Esophagus squamous epithelium (tissue), 4 donors: ENCODE measurements around the gene POLR3K.
"Not testable (repeated sequence)": the region's sequence is repeated elsewhere in the genome, so short reads cannot be mapped to it uniquely, and the experiment has no call there.

Source experiments
- CTCF ChIP-seq, 6 experiments: fragments of 450-650 bp in 4 of 6; fragments of 200-600 bp in 2 of 6; sonication (generic) in 2 of 6; IDR thresholded peaks; one replicate each; pipeline ENCODE4 v1.5.1; 2016 to 2019; ENCODE audit warnings: antibody characterized with exemption in 6 of 6, mild to moderate bottlenecking in 4 of 6, moderate library complexity in 4 of 6
- POLR2A ChIP-seq, 4 donors: fragments of 450-650 bp; IDR thresholded peaks; one replicate each; pipeline ENCODE4 v1.6.1; 2017; ENCODE audit warnings: antibody characterized with exemption in 4 of 4, mild to moderate bottlenecking in 4 of 4, moderate library complexity in 3 of 4

DNA sequence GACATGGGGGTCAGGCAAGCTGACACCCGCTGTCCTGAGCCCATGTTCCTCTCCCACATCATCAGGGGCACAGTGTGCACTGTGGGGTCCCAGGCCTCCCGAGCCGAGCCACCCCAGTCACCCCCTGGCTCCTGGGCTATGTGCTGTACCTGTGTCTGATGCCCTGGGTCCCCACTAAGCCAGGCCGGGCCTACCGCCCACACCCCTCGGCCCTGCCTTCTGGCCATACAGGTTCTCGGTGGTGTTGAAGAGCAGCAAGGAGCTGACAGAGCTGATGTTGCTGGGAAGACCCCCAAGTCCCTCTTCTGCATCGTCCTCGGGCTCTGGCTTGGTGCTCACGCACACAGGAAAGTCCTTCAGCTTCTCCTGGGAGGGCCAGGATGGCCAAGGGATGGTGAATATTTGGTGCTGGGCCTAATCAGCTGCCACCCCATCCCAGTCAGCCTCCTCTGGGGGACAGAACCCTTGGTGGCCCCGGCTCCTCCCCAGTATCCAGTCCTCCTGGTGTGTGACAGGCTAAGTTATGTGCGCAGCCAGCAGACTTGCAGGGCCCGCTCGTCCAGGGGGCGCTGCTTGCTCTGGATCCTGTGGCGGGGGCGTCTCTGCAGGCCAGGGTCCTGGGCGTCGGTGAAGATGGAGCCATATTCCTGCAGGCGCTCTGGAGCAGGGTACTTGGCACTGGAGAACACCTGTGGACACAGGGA lies 36.2 kb downstream of the POLR3K start:
- not testable (repeated sequence) for TF ChIP-seq CTCF, POLR2A (IDR thresholded peaks at IDR 0.05)
